GM19395 (cell line): ENCODE data around the gene DSN1.

ENCODE experiments used
- ATAC-seq: cut with Tn5 transposase; IDR thresholded peaks from one replicate; pipeline ENCODE4 v1.9.1; 2021; ENCODE audit warnings: mild to moderate bottlenecking, moderate library complexity; ENCODE audit not compliant: unreplicated experiment

Gene DSN1

DNA sequence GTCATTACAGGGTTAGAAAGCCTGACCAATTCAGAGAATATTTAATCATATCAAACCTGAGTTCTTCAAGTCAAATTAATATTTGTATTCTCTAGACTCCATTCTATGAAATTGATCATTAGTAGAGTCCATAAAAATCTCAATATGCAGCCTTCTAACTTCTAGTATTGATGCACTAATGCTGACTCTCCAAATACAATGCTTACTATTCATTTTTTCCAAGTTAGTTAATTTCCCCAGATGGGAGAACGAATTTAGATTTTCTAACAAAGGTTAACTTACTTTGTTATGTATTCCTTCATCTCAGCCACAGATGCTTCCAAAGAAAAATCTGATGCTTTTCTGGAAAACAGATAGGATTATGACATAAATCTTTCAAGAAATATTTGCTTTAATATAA, 15.3 kb downstream of the DSN1 start:
- no peak for ATAC-seq

DNA sequence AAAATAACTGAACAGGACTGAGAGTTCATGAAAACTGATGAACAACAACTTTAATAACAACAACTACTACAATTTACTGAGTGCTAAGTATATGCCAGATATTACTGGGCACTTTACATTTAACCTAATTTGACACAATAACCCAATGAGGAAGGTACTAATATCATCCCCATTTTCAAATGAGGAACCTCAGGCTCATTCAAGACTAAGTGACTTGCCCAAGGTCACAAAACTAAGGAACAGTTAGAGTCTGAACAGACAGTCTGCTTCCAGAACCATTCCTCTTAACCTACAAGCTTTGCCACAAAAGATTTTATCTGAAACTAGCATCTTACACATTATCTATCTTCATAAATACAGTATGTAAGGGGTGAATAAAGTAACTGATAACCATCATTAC, 17.1 kb downstream of the DSN1 start:
- no peak for ATAC-seq

- no peak for ATAC-seq
Measured at GRCh38 chr20:36754656-36755222, 18.8 kb downstream of the DSN1 start.

DNA sequence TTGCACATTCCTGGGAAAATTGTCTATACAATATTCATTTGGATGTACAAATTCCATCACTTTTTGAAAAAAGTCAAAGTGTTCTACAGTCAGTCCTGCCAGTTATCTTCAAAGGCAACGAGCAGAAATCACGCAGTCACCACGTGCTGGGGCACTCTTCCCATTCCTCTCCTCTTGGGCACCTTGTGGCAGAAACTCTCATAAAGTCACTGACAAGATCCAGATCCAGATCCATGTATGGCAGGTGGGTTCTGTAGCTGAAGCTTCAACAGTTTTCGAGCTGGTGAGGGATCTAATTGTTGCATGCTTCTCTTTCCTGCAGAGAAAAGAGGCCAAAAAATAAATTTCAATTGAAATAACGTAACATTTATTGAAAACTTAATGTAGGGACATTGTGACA, 21.0 kb downstream of the DSN1 start:
- ATAC-seq: no peak

GRCh38 chr20:36745927-36746659, 27.5 kb downstream of the DSN1 start, which contains the start of gene NDRG3:
Gene NDRG3 (minus strand): TSS chr20:36746090. CDS start chr20:36721735, 24,355 bp downstream.
- ATAC-seq: peak; percentile 93

GRCh38 chr20:36745234-36745926, 28.2 kb downstream of the DSN1 start:
- ATAC-seq: peak; percentile 40

DNA sequence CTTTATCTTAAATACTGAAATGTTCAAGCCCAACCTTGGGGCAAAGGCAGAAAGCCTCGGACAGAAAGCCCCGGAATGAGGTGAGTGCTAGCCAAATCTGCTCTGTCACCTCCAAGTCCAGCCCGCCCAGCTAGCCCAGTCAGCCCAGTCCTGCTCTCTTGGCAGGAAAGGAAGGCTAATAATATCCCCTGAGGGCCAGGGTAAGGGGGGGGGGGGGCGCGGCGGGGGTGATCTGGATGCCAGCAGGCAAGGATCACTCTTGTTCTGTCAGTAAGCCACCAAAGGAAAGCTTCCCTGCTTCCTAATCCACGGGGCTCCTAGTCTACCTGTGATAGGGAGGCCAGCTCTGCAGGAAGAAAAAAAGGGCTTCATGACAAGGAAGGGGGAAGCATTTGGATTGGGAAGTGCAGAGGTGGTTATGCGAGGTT, 28.8 kb downstream of the DSN1 start:
- no peak for ATAC-seq

GRCh38 chr20:36744243-36744642, 29.3 kb downstream of the DSN1 start:
- ATAC-seq: no peak

- ATAC-seq: no peak
Measured at GRCh38 chr20:36742558-36742957, 31.0 kb downstream of the DSN1 start.

DNA sequence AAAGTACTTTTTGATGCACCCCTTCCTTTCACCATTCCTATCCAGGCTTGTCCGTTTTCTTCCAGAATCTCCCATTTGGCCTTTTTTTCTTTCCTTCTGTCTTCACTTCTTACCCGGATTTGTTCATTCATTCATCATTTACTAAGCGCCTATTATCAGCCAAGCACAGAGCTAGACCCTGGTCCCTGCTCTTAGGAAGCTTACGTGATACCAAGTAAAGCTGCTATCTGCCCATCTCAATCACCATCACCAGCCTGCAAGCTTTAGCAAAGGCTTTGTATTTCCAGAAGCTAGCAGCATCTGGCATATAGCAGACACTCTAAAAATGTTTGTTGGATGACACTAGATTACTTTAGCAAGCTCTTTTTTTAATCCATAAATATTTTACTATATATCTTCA, 32.5 kb downstream of the DSN1 start:
- no peak for ATAC-seq

DNA sequence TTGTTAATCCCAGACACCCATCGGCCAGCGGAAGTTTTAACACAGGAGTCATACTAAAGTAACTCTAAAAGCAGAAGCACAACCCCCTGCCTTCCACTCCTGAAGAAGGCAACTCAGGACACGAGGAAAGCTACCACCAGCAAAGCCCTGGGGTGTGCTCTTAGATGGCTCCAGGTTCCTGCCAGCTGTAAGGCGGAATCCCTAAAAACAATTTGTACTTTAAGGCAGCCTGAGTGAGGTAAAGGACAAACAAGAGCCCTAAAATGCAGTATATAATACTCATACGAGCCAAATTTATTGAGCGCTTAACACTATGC, 36.4 kb downstream of the DSN1 start:
- ATAC-seq: no peak

GRCh38 chr20:36736451-36737182, 36.9 kb downstream of the DSN1 start:
- ATAC-seq: no peak

DNA sequence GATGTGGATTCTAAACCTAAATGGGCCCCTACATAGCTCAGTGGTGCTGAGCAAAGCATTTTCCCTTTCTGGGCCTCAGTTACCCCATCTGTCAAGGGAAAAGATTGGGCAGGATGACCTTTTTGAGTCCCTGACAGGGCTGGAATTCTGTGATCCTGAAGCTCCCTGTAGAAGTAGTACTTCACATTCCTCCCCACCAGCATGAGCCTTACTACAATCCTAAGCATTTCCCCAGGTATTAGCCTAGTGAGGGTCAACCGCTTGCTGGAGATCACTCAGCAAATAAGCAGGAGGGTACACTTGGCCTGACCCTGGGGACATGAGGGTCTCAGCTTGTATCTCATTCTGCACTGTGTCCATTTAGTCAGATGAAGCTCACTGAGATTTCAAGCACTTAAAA, 41.1 kb downstream of the DSN1 start:
- ATAC-seq: no peak

- no peak for ATAC-seq
Measured at GRCh38 chr20:36728986-36729385, 44.6 kb downstream of the DSN1 start.

DNA sequence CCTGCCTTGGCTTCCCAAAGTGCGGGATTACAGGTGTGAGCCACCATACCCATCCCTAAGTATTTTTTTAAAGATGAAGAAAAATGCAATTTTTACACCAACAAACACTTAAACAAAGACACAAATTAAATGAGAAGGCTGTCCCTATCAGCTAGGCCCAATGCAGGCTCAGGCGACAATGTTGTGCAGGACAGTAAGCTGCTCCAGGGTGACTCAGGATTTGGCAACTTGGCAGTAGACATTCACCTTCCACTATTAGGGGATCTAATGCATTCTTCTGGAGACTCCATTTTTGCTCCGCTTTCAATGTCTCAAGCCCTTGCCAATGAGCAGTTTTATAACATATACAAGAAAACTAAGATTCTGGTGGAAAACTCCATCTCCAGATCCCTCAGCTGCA, 47.4 kb downstream of the DSN1 start:
- no peak for ATAC-seq

- no peak for ATAC-seq
Measured at GRCh38 chr20:36720510-36720909, 53.1 kb downstream of the DSN1 start.

- ATAC-seq: no peak
Measured at GRCh38 chr20:36717657-36718056, 55.9 kb downstream of the DSN1 start.

DNA sequence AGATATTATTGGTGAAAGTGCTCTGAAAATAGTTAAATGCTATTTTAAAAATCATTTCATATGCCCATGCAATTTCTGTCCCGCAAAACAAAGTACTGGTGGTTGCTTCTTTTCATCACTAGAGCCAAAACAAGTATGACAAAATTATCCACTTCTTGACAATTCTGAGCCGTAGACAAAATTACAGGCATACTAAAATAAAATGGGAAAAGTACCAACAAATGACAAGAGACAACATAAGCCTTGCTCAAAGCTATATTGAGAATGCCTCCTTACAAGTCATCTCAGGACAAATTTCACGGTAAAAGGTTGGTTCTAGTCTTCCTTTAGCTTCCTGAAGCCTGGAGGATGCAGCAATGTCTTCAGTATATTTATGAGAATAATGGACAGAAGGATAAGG, 56.5 kb downstream of the DSN1 start:
- no peak for ATAC-seq

GRCh38 chr20:36712775-36713174, 60.8 kb downstream of the DSN1 start:
- ATAC-seq: no peak

GRCh38 chr20:36709126-36709525, 64.4 kb downstream of the DSN1 start:
- no peak for ATAC-seq

GRCh38 chr20:36703530-36703929, 70.0 kb downstream of the DSN1 start:
- ATAC-seq: no peak
